IPS-18c (cell line): Measurements from ENCODE around the gene METAP1.
"Not testable (repeated sequence)": the region's sequence is repeated elsewhere in the genome, so short reads cannot be mapped to it uniquely, and the experiment has no call there.

Experiments
- H3K4me3 ChIP-seq: 2 replicates; pipeline ENCODE4 v1.7.0; 2013; ENCODE audit warnings: low read depth, mild to moderate bottlenecking, low read length, moderate library complexity; ENCODE audit not compliant: insufficient read depth
- H3K9me3 ChIP-seq: one replicate; pipeline ENCODE4 v1.6.1; 2013; ENCODE audit warnings: mild to moderate bottlenecking, low read length, moderate library complexity; ENCODE audit not compliant: control insufficient read depth, insufficient read depth

The METAP1 gene

GRCh38 chr4:98993419-98994071 is 2.0 kb upstream of the METAP1 start:
- no peak overlapping the region for H3K4me3 ChIP-seq
- peaks cover 2% of the 10 kb centered on the region for H3K9me3 ChIP-seq

- H3K4me3 ChIP-seq, result peak overlapping the region; percentile 43
Observed at GRCh38 chr4:98994474-98995182, 893 bp upstream of the METAP1 start.

GRCh38 chr4:98996056-98996764 is 689 bp downstream of the METAP1 start:
- H3K4me3 ChIP-seq, result peak overlapping the region; percentile 88

More at GRCh38 chr4:98994474-98995182, 893 bp upstream of the METAP1 start:
- peaks cover 2% of the 10 kb centered on the region for H3K9me3 ChIP-seq

GRCh38 chr4:98996765-98997068 is 1.2 kb downstream of the METAP1 start:
- Histone ChIP-seq H3K4me3 (peak overlapping the region; percentile 88), H3K9me3 (peaks cover 2% of the 10 kb centered on the region)

More at GRCh38 chr4:98996056-98996764, 689 bp downstream of the METAP1 start:
- peaks cover 2% of the 10 kb centered on the region for H3K9me3 ChIP-seq

- no peak overlapping the region for H3K4me3 ChIP-seq
- H3K9me3 ChIP-seq, result peaks cover 2% of the 10 kb centered on the region
Observed at GRCh38 chr4:98997166-98997565, 1.6 kb downstream of the METAP1 start.

GRCh38 chr4:98998551-98998950 is 3.0 kb downstream of the METAP1 start:
- Histone ChIP-seq H3K9me3 (peaks cover 2% of the 10 kb centered on the region), H3K4me3 (no peak overlapping the region)

DNA sequence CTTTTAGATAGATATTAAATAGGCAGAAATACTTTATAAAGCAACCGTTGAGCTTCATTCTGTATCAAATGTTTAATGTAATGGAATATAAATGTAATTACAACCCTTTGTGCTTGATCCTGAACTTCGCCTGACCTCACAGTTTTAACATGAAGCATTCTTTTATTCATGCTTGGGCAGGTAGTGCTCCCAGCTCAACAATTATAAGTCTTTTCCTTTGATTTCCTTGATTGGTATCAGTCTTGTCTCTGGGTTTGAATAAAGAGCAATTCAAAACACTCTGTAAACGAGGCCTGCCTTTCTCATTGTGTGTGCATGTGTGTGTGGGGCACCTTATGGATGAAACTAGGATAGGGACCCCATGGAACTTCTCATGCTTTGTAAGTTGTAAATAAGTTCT is 6.8 kb downstream of the METAP1 start:
- Histone ChIP-seq H3K9me3 (no peaks in the 10 kb centered on the region), H3K4me3 (no peak overlapping the region)

- H3K4me3 ChIP-seq, result no peak overlapping the region
- no peaks in the 10 kb centered on the region for H3K9me3 ChIP-seq
Observed at GRCh38 chr4:99008051-99008450, 12.5 kb downstream of the METAP1 start.

DNA sequence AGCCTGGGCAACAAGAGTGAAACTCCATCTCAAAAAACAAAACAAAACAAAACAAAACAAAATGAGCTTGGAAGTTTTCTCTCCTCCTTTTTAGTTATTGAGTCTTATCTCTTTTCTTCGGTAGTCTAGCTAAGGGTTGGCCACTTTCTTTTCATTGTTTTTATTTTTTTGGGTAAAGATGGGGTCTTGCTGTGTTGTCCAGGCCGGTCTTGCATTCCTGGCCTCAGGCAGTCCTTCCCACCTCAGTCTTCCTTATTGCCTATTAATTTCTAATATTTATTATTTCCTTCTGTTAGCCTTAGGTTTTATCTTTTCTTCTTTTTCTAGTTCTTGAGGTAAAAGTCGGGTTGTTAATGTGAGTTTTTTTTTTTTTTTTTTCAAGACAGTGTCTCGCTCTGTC is 16.4 kb downstream of the METAP1 start:
- H3K4me3 ChIP-seq, result no peak overlapping the region

GRCh38 chr4:99013402-99013843 is 17.9 kb downstream of the METAP1 start:
- Histone ChIP-seq H3K4me3 (no peak overlapping the region), H3K9me3 (no peaks in the 10 kb centered on the region)

More for the DNA sequence above, 16.4 kb downstream of the METAP1 start:
- no peaks in the 10 kb centered on the region for H3K9me3 ChIP-seq

DNA sequence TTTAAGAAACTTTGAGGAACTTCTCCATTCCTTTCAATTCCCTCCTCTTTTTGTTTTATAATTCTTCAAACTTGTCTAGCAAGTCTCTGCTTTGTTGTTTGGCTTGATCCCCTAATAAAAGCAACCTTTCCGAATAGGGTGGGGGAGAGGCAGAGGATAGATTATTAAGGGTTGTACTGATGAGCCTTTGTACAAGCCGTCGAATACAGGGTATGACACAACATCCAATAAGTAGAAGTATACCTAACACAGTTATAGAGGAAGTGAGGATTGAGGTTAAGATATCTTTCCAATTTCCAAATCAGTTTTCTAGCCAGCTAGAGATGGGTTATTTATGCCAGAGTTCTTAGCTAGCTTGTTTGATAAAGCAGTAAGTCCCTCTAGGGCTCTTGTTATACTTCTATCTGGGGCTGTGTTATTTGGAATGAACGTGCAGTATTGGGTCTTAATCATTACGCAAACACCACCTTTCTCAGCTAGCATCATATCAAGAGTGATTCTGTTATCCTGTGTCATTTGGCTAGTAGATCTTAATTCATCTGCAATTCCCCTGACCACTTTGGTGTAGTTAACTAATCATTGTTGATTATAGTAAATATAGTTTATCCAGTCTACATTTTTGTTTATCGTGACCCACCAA is 18.5 kb downstream of the METAP1 start:
- Histone ChIP-seq H3K4me3 (no peak overlapping the region), H3K9me3 (no peaks in the 10 kb centered on the region)

DNA sequence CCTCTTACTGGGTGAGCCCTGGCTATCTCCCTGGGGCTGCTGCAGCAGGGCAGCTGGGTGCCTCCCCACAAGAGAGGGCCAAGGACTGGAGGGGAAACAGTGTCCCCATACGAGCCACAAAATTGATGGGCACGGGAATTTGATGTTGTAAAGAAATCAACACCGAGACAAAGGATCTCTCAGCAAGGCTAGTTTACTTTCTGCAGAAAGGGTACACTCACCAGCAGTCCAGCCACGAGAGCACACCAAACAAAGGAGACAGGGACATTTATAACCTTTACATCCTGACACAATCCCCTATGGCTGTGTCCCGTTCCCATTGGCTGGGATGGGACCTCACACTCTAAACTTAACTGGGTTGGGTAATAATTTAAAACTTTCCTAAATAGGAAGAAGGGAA is 25.9 kb downstream of the METAP1 start:
- Histone ChIP-seq H3K4me3 (no peak overlapping the region), H3K9me3 (no peaks in the 10 kb centered on the region)

DNA sequence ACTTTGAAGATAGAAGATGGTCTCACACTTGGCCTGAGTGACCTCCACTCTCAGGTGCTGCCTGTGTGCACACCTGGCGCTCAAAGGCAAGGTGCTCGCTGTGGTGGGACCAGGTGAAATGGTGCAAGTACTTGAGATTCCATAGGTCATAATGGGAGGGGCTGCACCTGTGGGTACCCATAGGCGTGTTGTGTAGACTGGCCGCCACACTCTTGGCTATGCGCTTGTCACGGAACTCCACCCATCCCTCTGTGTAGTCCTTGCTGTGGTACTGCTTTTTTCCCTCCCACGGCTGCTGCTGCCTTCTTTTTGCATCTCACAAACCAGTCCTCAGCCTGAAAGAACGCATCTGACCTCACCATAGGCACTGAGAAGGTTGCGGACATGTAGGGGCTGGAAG is 27.0 kb downstream of the METAP1 start:
- Histone ChIP-seq H3K4me3 (peak overlapping the region; percentile 42), H3K9me3 (no peaks in the 10 kb centered on the region)

DNA sequence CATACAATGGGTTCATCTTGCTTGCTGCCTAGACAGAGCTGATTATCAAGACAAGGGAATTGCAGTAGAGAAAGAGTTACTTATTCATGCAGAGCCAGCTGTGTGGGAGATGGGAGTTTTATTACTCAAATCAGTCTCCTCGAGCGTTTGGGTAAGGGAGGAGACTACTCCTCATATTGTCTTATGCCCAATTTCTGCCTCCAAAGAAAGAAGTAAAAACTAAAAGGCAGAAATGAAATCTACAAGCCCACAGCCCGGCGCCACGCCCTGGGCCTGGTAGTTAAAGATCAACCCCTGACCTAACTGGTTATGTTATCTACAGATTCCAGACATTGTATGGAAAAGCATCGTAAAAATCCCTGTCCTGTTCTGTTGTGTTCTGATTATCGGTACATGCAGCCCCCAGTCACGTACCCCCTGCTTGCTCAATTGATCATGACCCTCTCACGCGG is 28.3 kb downstream of the METAP1 start:
- H3K9me3 ChIP-seq, H3K4me3 ChIP-seq: not testable (repeated sequence)

DNA sequence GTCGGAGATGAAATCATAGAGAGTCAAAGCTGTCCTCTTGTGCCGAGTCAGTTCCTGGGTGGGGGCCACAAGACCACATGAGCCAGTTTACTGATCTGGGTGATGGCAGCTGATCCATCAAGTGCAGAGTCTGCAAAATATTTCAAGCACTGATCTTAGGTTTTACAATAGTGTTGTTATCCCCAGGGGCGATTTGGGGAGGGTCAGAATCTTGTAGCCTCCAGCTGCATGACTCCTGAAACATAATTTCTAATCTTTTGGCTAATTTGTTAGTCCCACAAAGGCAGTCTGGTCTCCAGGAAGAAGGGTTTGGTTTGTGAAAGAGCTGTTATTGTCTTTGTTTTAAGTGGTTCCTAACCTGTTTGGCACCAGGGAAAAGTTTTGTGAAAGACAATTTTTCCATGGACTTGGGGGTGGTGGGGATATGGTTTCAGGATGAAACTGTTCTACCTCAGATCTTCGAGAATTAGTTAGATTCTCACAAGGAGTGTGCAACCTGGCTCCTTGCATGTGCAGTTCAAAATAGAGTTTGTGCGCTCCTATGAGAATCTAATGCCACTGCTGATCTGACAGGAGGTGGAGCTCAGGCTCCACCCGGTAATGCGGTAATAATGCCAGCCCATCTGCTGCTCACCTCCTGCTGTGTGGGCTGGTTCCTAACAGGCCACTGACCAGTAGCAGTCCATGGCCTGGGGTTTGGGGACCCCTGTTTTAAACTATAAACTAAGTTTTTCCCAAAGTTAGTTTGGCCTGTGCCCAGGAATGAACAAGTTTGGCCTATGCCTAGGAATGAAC is 29.2 kb downstream of the METAP1 start:
- H3K4me3 ChIP-seq, result no peak overlapping the region
- no peaks in the 10 kb centered on the region for H3K9me3 ChIP-seq

GRCh38 chr4:99025506-99025905 is 30.0 kb downstream of the METAP1 start:
- H3K4me3 ChIP-seq, result no peak overlapping the region
- H3K9me3 ChIP-seq, result no peaks in the 10 kb centered on the region

- Histone ChIP-seq H3K9me3 (no peaks in the 10 kb centered on the region), H3K4me3 (no peak overlapping the region)
Observed at GRCh38 chr4:99027304-99027703, 31.8 kb downstream of the METAP1 start.
